KMS-11 (cell line): ENCODE results near the gene SMAD2.

Experiments used
- H2AFZ ChIP-seq: fragments of 200-600 bp; sonication (generic); 2 replicates; pipeline ENCODE4 v1.6.1; 2016; ENCODE audit warnings: antibody characterized with exemption, mixed run types, low read depth
- H3K27ac ChIP-seq: fragments of 200-600 bp; sonication (generic); 2 replicates; pipeline ENCODE4 v1.6.1; 2016; ENCODE audit warnings: mild to moderate bottlenecking, mixed run types
- H3K27me3 ChIP-seq: fragments of 200-600 bp; sonication (generic); 2 replicates; pipeline ENCODE4 v1.6.1; 2017; ENCODE audit warnings: mild to moderate bottlenecking, low read depth, mixed run types, moderate library complexity; ENCODE audit not compliant: insufficient read depth
- H3K36me3 ChIP-seq: fragments of 200-600 bp; sonication (generic); 2 replicates; pipeline ENCODE4 v1.6.1; 2017; ENCODE audit warnings: mild to moderate bottlenecking, mixed run types; ENCODE audit not compliant: insufficient read depth
- H3K4me1 ChIP-seq: fragments of 200-600 bp; sonication (generic); 2 replicates; pipeline ENCODE4 v1.6.1; 2016; ENCODE audit warnings: mild to moderate bottlenecking, low read depth, mixed run types; ENCODE audit not compliant: poor library complexity, severe bottlenecking
- H3K4me2 ChIP-seq: fragments of 200-600 bp; sonication (generic); 2 replicates; pipeline ENCODE4 v1.7.0; 2016; ENCODE audit warnings: mild to moderate bottlenecking, mixed run types
- H3K4me3 ChIP-seq: fragments of 200-600 bp; sonication (generic); IDR thresholded peaks from 2 replicates; pipeline ENCODE4 v1.6.1; 2017; ENCODE audit warnings: low read depth, low read length, mixed read lengths; ENCODE audit not compliant: insufficient read depth
- H3K79me2 ChIP-seq: fragments of 200-600 bp; sonication (generic); 2 replicates; pipeline ENCODE4 v1.6.1; 2016; ENCODE audit warnings: low read depth, mixed run types; ENCODE audit not compliant: insufficient read depth
- H3K9ac ChIP-seq: fragments of 200-600 bp; sonication (generic); 2 replicates; pipeline ENCODE4 v1.6.1; 2016; ENCODE audit warnings: mild to moderate bottlenecking, mixed run types
- H4K20me1 ChIP-seq: fragments of 200-600 bp; sonication (generic); 2 replicates; pipeline ENCODE4 v1.6.1; 2016; ENCODE audit warnings: mild to moderate bottlenecking, mixed run types; ENCODE audit not compliant: insufficient read depth
- TF ChIP-seq, protein P1 (sequence below): fragments of 200-600 bp; sonication (generic); conservative IDR thresholded peaks from 2 replicates; pipeline ENCODE4 v1.6.1; 2017; ENCODE audit warnings: low read depth, mild to moderate bottlenecking, antibody characterized with exemption, low read length, moderate library complexity, mixed read lengths

Gene SMAD2

DNA sequence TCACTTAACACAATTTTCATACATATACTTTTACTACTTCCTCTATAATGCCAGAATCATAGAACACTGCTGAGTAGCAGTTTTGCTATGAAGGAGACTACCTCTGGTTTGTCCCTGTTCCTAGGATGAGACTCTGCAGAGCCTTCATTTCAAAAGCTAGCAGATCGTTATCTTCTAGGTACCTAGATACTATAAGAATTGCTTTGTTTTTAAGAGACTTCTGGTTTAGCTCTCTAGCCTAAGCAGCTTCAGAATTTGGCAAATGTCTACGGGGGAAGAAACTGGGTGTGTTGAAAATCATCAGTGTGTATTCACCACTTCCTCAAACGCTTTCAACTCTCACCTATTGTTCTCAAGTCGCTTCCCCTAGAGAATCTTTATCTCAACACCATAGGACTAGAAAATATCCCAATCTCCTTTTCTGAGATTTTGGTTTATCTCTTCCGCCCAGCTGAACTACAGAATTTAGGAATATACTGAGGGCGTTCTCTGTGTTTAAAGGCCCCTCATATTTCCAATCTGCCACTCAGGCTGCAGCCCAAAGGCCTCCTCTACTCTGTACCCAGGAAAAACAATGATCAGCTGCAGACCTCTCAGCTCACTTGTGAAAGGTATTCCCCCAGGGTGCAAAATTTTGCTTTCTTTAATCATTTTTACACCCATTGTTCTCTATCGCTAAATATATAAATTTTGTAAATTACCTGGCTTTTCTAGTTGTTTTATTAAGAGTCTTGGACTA, 28.7 kb downstream of the SMAD2 start:
- Histone ChIP-seq H2AFZ (no peak overlapping the region), H3K79me2 (peaks cover 96% of the 10 kb centered on the region), H3K4me1 (no peaks in the 10 kb centered on the region), H3K4me3 (no peak overlapping the region), H3K36me3 (no peaks in the 10 kb centered on the region), H3K4me2 (no peak overlapping the region), H4K20me1 (peaks cover 4% of the 10 kb centered on the region; the same call in 1 of the 2 replicates), H3K9ac (no peak overlapping the region), H3K27me3 (no peaks in the 10 kb centered on the region), H3K27ac (no peak overlapping the region)
- TF ChIP-seq, protein P1, sequence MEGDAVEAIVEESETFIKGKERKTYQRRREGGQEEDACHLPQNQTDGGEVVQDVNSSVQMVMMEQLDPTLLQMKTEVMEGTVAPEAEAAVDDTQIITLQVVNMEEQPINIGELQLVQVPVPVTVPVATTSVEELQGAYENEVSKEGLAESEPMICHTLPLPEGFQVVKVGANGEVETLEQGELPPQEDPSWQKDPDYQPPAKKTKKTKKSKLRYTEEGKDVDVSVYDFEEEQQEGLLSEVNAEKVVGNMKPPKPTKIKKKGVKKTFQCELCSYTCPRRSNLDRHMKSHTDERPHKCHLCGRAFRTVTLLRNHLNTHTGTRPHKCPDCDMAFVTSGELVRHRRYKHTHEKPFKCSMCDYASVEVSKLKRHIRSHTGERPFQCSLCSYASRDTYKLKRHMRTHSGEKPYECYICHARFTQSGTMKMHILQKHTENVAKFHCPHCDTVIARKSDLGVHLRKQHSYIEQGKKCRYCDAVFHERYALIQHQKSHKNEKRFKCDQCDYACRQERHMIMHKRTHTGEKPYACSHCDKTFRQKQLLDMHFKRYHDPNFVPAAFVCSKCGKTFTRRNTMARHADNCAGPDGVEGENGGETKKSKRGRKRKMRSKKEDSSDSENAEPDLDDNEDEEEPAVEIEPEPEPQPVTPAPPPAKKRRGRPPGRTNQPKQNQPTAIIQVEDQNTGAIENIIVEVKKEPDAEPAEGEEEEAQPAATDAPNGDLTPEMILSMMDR: no peak

DNA sequence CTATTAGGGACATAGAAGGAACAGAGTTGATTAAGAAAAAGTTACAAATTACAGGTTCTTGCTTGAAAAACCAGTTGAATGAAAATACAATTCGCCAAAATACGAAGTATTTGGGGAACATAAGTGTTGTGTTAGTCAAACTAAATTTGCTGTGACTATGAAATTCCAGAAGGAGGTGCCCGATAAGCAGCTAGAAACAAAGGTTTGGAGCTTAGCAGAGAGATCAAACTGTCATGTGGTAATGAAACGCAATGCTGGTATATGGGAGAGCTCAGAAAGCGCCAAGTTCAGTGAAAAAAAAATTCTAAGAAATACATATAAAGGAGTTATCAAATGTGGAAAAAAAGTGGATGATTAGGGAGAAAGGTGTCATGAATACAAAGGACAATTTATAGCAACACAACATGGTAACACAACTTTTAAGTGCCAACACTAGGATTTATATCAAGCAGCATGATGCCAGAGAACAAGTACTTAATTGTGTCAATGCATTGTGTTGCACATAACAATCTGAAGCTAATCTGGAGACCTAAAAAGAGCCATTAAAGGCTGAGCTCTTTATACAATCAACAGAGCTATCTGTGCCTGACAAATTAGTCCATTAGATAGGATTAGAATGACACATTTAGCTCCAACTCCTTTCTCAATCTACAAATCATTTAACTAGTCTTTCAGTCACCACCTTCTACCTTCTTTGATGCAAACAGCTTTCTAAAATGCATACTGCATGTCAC, 31.2 kb downstream of the SMAD2 start:
- no peak overlapping the region for H2AFZ ChIP-seq
- no peaks in the 10 kb centered on the region for H3K36me3 ChIP-seq
- TF ChIP-seq, protein P1: no peak
- H3K4me3 ChIP-seq: no peak overlapping the region
- H3K27ac ChIP-seq: no peak overlapping the region
- H4K20me1 ChIP-seq: peaks cover 4% of the 10 kb centered on the region; the same call in 1 of the 2 replicates
- no peak overlapping the region for H3K9ac ChIP-seq
- H3K4me2 ChIP-seq: no peak overlapping the region
- H3K4me1 ChIP-seq: no peaks in the 10 kb centered on the region
- H3K27me3 ChIP-seq: no peaks in the 10 kb centered on the region
- peaks cover 71% of the 10 kb centered on the region for H3K79me2 ChIP-seq

DNA sequence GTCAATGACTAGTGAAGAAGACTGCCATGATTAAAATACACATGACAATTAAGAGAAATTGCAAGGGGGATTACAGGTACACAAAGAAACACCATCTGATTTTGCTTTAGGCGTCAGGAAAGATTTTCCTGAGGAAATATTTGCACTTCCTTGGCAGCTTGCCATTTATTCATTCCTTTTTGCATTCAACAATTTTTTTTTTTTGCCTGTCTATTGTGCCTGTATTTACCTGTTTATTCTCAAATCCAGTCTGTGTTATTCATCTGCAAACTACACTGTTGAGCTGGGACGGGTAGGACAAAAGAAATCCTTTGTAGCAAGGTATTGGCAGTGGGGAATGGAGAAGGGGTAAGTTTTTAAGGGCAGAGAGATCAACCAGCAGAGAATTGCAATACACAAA, 31.8 kb downstream of the SMAD2 start:
- Histone ChIP-seq H3K27me3 (no peaks in the 10 kb centered on the region), H2AFZ (no peak overlapping the region), H3K36me3 (no peaks in the 10 kb centered on the region), H3K9ac (no peak overlapping the region), H4K20me1 (peaks cover 4% of the 10 kb centered on the region; the same call in 1 of the 2 replicates), H3K27ac (no peak overlapping the region), H3K4me3 (no peak overlapping the region), H3K79me2 (peaks cover 66% of the 10 kb centered on the region), H3K4me2 (no peak overlapping the region), H3K4me1 (peaks cover 1% of the 10 kb centered on the region)
- TF ChIP-seq, protein P1: no peak

DNA sequence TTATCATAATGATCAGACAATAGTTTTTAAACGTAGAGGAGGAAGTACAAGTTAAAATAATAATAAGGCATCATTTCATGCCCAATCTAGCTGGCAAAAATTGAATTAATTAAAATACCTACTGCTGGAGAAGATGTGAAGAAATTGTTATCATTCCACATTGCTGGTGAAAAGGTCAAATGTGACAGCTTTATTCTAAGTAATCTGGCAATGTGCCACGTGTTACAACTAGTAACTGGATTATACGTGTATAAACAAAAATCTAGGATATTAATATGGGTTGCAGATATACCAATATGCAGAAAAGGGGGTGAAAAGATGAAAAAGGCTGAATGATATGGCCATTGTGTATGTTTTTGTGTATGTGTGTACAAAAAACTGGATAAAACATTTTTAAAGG, 32.4 kb downstream of the SMAD2 start:
- peaks cover 4% of the 10 kb centered on the region; the same call in 1 of the 2 replicates for H4K20me1 ChIP-seq
- no peak overlapping the region for H3K4me3 ChIP-seq
- no peak overlapping the region for H3K4me2 ChIP-seq
- H3K79me2 ChIP-seq: peaks cover 59% of the 10 kb centered on the region
- no peak overlapping the region for H3K27ac ChIP-seq
- no peak overlapping the region for H2AFZ ChIP-seq
- TF ChIP-seq, protein P1: no peak
- no peaks in the 10 kb centered on the region for H3K36me3 ChIP-seq
- peaks cover 8% of the 10 kb centered on the region for H3K4me1 ChIP-seq
- H3K27me3 ChIP-seq: no peaks in the 10 kb centered on the region
- H3K9ac ChIP-seq: no peak overlapping the region
